Measurements from ENCODE around the gene VSTM4.

- TF ChIP-seq NR2F2 (IDR thresholded peaks at IDR 0.05), result no peak
- TF ChIP-seq CTCF (IDR thresholded peaks at IDR 0.05; ENCODE audit: low read depth, low read length, missing input control), result no peak
- no peak for TF ChIP-seq YY1 (IDR thresholded peaks at IDR 0.05)
- no peak for TF ChIP-seq RAD21 (IDR thresholded peaks at IDR 0.05)
- TF ChIP-seq, protein P1, sequence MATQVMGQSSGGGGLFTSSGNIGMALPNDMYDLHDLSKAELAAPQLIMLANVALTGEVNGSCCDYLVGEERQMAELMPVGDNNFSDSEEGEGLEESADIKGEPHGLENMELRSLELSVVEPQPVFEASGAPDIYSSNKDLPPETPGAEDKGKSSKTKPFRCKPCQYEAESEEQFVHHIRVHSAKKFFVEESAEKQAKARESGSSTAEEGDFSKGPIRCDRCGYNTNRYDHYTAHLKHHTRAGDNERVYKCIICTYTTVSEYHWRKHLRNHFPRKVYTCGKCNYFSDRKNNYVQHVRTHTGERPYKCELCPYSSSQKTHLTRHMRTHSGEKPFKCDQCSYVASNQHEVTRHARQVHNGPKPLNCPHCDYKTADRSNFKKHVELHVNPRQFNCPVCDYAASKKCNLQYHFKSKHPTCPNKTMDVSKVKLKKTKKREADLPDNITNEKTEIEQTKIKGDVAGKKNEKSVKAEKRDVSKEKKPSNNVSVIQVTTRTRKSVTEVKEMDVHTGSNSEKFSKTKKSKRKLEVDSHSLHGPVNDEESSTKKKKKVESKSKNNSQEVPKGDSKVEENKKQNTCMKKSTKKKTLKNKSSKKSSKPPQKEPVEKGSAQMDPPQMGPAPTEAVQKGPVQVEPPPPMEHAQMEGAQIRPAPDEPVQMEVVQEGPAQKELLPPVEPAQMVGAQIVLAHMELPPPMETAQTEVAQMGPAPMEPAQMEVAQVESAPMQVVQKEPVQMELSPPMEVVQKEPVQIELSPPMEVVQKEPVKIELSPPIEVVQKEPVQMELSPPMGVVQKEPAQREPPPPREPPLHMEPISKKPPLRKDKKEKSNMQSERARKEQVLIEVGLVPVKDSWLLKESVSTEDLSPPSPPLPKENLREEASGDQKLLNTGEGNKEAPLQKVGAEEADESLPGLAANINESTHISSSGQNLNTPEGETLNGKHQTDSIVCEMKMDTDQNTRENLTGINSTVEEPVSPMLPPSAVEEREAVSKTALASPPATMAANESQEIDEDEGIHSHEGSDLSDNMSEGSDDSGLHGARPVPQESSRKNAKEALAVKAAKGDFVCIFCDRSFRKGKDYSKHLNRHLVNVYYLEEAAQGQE (IDR thresholded peaks at IDR 0.05), result no peak
- no peak for TF ChIP-seq RXRA (IDR thresholded peaks at IDR 0.05)
- no peak for TF ChIP-seq MAX (IDR thresholded peaks at IDR 0.05)
- no peak for TF ChIP-seq FOXA1 (IDR thresholded peaks at IDR 0.05)
- TF ChIP-seq HNF4A (conservative IDR thresholded peaks at IDR 0.05), result no peak
- no peak for TF ChIP-seq SP1 (IDR thresholded peaks at IDR 0.05)
These were observed 7.4 kb downstream of the VSTM4 start for GRCh38 chr10:49107887-49108267.

All from liver (tissue), 3 donors.